EH (cell line): ENCODE data around the gene FMO4.

ENCODE experiments used
- DNase-seq: peaks from one replicate; pipeline ENCODE4 v3.0.0-alpha.2; 2015; ENCODE audit warnings: low read depth

FMO4 gene, protein sequence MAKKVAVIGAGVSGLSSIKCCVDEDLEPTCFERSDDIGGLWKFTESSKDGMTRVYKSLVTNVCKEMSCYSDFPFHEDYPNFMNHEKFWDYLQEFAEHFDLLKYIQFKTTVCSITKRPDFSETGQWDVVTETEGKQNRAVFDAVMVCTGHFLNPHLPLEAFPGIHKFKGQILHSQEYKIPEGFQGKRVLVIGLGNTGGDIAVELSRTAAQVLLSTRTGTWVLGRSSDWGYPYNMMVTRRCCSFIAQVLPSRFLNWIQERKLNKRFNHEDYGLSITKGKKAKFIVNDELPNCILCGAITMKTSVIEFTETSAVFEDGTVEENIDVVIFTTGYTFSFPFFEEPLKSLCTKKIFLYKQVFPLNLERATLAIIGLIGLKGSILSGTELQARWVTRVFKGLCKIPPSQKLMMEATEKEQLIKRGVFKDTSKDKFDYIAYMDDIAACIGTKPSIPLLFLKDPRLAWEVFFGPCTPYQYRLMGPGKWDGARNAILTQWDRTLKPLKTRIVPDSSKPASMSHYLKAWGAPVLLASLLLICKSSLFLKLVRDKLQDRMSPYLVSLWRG

DNA sequence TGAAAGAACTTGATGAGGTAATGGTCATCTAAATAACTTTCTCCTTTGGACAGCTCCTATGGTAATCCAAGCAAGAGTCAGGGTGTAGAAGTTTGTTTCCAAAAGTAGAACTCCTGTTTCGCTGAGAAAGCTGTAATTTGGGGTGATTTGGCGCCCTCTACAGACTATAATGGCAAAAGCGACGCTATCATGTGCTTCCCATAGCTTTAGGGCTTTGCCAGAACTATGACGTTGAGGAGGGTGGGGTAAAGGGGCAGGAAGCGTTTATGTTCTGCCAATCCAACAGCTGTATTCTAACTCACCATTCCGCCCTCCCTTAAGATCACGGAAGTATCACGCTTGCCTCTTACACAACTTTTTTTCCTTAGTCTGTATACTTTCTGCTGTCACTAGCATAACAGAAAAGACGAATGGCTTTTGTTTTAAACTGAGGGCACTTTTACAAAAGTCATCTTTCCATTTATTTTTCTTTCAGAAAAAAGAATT lies at the start of gene FMO4:
FMO4 (plus strand) TSS at position 349 of the 486 bp plus-strand sequence. CDS start 5,643 bp downstream, outside the sequence.
- peak; percentile 100 for DNase-seq

DNA sequence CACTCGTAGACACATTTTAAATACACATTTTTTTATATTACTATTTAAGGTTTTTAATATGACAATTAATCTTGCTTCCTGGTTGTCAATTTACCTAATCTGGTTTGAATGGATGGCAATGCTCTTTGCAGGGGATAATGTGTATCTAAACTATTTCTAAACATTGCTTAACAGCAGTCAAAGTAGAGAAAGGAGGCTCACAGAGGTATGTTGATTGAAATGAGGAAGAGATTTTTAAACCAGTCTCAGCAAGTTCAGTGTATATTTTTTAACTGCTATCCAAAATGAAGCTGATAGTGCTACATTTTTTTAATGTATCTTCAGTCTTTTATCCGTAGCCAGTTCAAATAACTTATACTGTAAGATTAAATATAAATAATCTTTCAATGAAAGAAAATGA lies 48.3 kb upstream of the FMO4 start:
- DNase-seq: no peak

DNA sequence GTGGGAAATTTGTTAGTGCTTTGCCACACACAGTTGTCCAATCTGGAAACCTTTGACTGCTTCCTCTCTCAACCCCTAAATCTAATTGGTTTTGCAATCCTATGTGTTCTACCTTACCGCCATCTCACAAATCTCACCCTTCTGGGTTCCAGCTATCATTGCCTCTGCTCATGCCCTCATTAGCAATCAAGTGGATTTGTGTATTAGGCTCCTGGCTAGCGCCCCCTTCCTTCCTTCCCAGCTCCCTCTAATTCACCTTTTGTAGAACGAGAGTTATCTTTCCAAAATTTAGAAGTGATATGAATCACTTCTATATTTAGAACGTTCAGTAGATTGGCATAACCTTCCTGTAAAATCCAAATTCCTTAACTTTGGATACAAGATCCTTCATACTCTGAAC lies 47.1 kb upstream of the FMO4 start:
- no peak for DNase-seq

DNA sequence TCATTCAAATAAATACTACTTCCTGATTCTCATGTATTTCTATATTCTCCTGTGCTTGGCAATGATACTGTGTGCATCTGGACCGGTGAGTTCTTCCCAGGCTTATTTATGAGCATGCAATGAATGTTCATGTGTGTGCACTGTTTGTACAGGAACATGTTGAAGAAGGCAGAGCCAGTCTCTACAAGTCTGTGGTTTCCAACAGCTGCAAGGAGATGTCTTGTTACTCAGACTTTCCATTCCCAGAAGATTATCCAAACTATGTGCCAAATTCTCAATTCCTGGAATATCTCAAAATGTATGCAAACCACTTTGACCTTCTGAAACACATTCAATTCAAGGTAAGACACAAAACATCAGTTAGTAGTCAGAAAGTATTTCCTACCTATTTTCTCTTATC lies 46.6 kb upstream of the FMO4 start:
- DNase-seq: peak; percentile 76

DNA sequence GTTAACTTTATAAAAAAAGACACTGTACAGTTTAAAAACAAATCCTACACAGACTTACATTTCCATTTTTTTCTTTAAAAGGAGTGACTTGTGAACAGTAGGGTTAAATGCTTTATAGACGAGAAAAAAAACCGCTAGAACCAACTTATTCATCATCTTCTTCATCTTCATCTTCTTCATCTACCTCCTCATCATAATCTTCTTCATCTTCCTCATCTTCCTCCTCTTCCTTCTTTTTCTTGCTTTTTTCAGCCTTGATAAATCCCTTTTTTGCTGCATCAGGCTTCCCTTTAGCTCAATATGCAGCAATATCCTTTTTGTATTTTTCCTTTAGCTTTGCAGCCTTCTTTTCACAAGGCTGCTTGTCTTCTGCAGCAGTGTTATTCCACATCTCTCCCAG lies 43.2 kb upstream of the FMO4 start:
- DNase-seq: no peak

DNA sequence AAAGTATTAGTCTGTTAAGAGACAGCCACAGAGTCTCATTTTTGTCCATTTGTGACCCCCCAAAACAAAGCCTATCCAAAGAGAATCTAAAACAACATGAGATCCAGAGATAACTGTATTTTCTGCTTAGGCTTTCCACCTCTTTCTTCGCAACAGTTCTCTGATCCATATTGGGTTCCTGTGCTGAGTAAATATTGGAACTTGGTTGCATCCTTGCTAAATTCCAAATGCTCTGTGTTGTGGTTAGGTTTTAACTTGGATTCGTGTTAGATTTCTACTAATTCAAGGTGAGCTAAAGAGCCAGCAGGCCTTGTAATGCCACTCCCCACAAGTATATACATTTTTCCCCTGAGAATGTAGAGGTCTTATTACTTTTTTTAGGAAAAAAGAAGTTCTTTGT lies 36.4 kb upstream of the FMO4 start:
- no peak for DNase-seq

DNA sequence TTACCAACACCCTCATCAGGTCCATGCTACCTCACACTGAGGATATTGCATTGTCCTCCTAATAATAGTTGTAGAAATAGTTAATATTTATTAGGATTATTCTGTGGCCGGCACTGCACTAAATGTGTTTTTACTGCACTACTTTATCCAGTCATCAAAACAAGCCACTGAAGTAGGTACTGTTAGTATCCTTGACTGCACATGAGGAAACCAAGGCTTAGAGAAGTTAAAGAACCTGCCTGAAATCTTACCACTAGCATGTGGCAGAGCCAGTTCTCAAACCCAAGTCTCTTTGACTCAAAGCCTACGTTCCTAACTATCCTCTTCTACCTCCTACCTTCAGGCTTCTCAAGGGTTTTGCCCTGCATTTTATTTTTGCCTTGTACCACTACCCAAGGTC lies 34.7 kb upstream of the FMO4 start:
- no peak for DNase-seq

DNA sequence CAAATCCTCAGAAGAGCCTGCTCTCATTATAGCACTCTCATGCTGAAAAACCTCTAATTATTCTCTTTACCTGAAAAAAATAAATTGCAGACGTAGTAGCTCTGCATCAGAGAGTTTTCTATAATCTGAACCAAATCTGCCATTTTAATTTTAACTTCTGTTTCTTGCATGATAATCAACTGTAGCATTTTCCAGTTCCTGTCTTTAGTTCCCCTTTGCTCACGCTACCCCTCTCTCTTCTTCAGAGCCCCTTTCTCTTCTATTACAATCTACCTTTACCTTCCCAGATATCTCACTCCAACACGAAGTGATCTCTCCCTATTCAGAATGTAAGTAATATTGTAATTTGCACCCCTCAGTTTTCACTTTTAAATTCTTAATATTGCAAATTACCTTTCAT lies 34.3 kb upstream of the FMO4 start:
- no peak for DNase-seq

DNA sequence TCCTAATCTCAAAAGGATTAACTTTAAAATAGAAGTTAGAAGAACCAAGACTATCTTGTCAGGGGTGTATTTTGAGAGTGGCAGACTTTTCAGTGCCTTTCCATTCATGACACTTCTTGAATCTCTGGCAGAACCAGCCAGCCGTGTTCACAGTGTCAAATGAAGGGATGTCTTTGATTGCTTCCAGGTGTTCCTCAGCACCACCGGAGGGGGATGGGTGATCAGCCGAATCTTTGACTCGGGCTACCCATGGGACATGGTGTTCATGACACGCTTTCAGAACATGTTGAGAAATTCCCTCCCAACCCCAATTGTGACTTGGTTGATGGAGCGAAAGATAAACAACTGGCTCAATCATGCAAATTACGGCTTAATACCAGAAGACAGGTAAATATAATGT lies 33.4 kb upstream of the FMO4 start:
- DNase-seq: no peak

DNA sequence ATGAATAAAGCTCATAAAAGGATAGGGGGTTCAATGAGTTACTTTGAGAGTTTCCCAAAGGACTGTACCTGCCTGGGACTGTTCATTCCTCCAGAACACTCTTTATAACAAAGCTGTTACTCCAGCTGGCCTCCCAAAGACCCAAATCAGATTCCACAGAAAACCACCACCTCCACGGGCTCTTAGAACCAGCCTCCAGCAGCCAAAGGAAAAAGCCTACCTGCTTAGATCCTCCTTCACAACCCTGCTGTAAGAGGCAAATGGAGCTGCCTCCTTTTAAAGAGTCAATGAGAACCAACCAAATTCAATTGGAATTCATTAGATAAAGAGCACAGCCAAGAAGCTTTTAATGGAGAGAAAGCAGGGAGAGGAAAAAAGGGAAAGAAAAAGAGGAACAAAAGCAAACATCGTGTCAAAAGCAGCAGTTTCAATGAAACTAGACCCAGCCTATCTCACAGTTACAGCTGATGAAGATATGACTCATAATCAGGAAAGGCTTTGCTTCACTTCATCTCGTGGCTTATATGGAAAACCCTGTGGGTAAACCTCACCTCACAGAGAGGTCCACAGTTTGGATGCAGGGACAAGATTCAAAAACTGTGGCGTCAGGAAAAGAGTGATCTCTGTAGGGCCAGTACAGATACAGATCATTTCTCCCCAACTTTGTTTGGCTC lies 27.8 kb upstream of the FMO4 start:
- DNase-seq: peak; percentile 53

DNA sequence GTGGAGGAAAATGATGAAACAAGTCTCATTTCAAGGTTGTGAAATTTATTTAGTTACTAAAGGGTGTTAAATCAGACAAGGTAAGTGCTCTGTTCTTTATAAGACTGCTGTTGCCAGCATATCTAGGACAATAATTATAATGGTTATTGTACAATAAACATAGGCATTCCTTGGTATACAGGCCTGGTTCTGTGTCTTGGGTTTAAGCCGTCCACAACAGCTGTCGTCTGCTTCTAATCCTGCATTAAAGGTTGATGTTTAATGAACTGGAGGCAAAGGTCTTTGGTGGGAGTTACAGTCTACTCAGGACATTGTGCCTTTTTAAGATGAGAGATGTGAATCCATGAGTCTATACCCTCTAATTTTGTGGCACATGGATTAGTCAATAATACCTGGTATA lies 23.4 kb upstream of the FMO4 start:
- DNase-seq: no peak

DNA sequence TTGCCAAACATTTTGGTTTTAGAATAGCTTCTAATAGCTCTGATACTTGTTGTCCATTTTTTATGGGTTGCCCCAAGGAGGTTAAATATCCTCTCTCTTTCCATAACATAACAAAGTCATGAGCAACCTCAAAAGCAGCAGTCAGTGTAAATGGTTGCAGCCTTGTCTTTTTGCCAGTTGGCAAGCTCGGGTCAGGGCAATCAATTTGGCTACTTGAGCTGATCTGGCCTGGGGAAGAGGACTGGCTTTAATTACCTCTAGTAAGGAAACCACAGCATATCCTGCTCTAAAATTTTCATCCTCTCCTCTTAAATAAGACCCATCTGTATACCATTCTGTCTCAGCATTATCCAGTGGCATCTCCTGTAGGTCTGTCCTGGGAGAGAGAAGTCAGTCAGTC lies 21.2 kb upstream of the FMO4 start:
- DNase-seq: peak; percentile 99

DNA sequence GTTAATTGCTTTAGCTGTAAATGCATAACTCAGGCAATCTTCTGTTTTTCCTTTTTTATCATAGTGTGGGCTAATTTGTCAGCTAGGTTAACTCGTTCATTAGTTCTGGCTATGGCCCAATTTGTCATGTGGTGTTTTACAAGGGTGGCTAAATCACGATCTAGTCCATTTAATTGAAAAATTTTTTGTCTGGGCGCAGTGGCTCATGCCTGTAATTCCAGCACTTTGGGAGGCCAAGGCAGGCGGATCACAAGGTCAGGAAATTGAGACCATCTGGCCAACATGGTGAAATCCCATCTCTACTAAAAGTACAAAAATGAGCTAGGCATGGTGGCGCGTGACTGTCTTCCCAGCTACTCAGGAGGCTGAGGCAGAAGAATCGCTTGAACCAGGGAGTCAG lies 18.6 kb upstream of the FMO4 start:
- DNase-seq: peak; percentile 95

DNA sequence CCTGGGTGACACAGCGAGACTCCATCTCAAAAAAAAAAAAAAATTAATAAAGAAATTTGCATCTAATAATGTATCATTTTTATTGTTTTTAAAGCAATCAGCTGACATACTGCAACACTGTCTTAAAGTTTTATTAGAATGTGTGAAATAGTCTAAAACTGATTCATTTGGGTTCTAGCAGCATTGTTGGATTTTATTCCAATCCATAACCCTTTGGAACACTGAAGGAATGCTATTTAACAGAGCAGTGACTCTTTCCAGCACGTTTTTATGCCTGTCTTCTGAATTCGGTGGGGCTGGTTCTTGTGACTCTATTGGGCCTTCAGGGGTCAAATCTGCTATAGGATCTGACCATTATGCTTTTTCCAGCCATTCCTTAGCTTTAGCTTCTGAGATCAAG lies 18.2 kb upstream of the FMO4 start:
- DNase-seq: peak; percentile 83

DNA sequence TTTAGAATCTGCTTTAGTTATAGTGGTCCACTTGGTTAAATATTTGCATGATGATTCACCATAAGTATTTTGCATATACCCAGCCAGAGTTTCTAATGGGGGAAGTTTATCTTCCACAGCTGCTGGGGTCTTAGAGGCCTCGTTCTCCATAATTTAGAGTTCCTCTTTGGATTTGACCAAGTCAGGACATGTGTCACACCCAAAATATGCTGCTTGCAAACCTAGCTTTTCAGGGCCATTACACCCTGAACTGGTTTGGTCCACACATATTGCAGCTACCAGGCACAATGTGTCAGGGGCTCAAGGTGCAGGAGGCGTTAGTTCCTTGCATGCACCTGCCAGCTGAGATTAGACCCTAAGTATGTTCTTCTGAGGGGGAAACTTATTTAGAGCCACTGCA lies 17.1 kb upstream of the FMO4 start:
- peak; percentile 49 for DNase-seq

DNA sequence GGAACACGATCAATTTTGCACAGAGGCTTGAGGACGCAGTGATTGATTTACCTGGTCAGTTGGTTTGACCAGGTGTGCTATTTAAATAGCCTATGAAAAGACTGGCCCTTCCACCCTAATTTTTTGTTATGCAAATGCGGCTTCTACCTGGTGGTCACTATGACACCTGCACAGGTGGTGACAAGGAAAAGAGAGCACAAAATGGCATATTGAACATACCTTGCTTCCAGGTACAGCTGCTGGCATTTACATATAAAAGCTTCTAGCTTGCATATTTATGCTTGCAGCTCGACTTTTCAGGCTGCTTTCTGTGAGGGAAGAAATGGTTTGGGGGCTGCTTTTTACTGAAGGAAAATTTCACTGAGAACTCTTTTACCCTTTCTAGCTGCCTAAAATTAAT lies 15.3 kb upstream of the FMO4 start:
- no peak for DNase-seq

DNA sequence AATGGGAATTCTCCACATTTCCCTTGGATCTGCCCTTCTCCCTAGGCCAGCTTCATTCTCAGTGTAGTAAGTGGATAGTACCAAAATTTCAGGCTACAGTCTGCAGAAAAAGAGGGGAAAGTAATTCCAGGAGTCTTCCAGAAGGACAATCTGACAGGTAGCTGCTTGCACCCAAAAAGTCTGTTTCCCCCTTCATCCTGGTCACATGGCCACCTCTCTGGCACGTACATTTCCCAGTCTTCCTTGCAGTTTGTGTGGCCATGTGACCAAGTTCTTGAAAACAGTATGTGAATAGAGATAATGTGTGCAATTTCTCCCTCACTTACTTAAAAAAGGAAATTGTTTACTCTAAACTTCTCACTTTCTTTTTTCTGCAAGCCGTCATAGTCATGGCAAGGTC lies 14.6 kb upstream of the FMO4 start:
- DNase-seq: no peak

DNA sequence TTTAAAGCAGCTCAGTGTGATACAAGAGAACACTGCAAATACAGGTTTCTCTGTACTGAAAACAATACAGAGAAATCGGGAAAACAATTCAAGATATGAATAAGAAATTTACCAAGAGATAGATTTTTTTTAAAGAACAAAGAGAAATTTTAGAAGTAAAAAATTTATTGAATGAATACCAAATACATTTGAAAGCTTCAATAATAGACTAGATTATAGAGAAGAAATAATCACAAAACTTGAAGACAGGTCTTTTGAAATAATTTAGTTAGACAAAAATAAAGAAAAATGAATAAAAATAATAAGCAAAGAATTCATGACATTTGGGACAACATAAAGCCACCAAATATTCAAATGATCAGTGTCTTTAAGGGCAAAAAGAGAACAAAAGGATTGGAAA lies 13.6 kb upstream of the FMO4 start:
- no peak for DNase-seq

DNA sequence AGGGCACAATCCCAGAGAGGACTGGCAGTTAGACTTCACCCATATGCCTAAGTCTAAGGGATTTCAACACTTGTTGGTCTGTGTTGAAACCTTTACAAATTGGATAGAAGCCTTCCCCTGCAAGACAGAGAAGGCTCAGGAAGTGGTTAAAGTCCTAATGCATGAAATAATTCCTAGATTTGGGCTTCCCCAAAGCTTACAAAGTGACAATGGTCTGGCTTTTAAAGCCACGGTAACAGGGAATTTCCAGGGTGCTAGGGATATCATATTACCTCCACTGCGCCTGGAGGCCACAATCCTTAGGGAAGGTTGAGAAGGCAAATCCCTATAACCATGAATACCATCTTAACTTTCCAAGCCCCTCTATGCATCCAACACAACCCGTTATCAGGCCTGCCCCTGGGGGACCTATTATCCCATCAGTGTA lies 3.3 kb upstream of the FMO4 start:
- DNase-seq: peak; percentile 51

DNA sequence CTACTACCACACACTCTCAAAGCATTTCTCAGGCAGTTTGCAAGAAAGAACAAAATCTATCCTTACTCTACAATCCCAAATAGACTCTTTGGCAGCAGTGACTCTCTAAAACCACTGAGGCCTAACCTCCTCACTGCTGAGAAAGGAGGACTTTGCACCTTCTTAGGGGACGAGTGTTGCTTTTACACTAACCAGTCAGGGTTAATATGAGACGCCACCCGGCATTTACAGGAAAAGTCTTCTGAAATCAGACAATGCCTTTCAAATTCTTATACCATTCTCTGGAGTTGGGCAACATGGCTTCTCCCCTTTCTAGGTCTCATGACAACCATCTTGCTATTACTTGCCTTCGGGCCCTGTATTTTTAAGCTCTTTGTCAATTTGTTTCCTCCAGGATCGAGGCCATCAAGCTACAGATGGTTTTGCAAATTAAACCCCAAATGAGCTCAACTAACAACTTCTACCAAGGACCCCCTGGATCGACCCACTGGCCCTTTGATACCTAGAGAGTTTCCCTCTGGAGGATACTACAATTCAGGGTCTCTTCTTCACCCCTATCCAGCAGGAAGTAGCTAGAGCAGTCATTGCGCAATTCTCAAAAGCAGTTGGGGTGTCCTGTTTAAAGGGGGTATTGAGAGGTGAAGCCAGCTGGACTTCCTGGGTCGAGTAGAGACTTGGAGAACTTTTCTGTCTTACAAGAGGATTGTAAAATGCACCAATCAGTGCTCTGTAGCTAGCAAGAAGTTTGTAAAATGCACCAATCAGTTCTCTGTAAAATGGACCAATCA lies 2.0 kb upstream of the FMO4 start:
- no peak for DNase-seq

DNA sequence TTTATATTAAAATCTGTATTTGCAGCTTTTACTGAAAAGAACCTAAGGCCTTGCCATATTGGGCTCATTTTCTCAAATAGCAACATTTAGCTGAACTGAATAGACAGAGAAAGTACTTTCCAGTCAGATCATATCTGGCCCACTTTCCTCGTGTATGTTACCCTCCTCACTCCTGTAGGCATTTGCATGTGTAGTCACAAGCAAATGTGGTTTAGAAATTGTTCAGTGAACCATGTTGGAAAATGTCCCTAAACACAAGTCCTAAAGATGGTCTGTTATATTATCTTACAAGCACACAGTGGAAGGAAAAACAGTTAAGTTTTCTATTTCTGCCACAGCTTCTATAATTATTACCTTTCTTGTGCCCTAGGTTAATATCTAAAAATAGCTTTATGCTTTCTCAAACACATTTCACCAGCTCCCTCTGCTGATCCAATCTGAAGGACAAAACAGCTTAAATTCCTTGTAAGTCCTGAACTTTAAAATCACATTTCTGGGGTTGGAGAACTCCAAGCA lies 606 bp upstream of the FMO4 start:
- DNase-seq: no peak

DNA sequence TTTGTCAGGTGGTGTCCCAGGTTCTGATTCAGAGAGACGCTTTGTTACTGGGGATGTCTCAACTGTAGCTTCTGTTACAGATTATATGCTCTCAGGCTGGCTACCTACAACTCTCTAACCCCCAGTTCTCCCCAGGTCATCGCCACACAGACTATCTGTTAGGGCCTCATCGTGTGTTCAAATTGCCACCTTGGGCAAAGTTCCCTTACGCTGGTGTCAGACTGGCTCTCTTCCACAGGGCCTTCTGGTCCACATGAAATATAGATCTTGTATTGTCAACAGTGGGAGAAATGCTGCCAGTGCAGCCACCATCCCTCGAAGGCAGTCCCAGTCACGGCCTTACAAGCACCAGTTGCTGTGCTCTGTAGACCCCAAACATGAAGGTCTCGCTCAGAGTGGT lies 15.3 kb downstream of the FMO4 start:
- no peak for DNase-seq
